Measurements from ENCODE around the gene RASSF8.

RASSF8 gene

DNA sequence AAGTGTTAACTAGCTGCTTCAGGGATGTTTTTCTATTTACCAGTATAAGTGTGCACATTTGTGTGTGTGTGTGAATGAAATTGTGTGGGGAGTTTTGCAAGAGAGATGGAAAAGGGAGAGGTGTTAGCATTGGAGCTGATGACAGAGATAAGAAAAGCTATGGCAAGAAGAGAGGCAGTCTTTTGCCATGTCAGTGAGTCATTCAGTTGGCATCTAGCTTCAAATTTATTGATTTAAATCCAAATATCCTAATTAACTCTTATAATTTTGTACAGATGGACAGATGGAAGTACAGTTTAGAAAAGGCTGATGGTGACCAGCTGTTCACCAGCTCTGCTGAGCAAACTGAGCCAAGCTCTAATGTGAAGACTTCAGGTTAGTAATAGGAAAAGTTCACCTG lies 169.7 kb downstream of the RASSF8 start:
- no peak for DNase-seq

Measured in CD4-positive, alpha-beta T cell treated with Interleukin-10 for 1 hour (primary cell).